PC-9 (cell line): Measurements from ENCODE around the gene DBX2. TPM values are rescaled to one million over a fixed set of nuclear protein-coding genes. Genes with fewer than 3 reads are reported as not detected.
A peak's percentile ranks its signal among the peaks of the same experiment; 100 is the strongest.

Source experiments
- BruUV-seq: library from RNA; stranded (reverse); fragments of 400-500 nt; replicated peaks from 2 replicates; lab custom pipeline; 2021; lab: Mats Ljungman, UMichigan
- CTCF ChIA-PET: fragments of 300-600 bp; sonication (Branson Sonifier 250); formaldehyde crosslinking; loops from one replicate; lab custom pipeline; 2022; ENCODE audit warnings: antibody characterized with exemption; lab: Charles Lee
- POLR2A ChIA-PET: fragments of 300-600 bp; sonication (Branson Sonifier 250); formaldehyde crosslinking; loops from one replicate; lab custom pipeline; 2022; ENCODE audit warnings: antibody characterized with exemption; ENCODE audit not compliant: unreplicated experiment; lab: Charles Lee
- DNase-seq, 2 experiments: peaks; one replicate each; pipeline versions ENCODE4 v3.0.0 to v3.0.0-alpha.2; 2015 to 2022; ENCODE audit warnings: mixed read lengths in 1 of 2
- H2AFZ ChIP-seq: fragments of 200-600 bp; sonication (generic); 2 replicates; pipeline ENCODE4 v1.8.1; 2017; ENCODE audit warnings: antibody characterized with exemption
- H3F3A ChIP-seq: fragments of 200-600 bp; sonication (generic); 2 replicates; pipeline ENCODE4 v1.8.1; 2017; ENCODE audit warnings: antibody characterized with exemption, mild to moderate bottlenecking, low read depth; ENCODE audit not compliant: insufficient read depth
- H3K27ac ChIP-seq: fragments of 200-600 bp; sonication (generic); 2 replicates; pipeline ENCODE4 v1.6.1; 2016; ENCODE audit warnings: mixed run types
- H3K27me3 ChIP-seq: fragments of 200-600 bp; sonication (generic); 2 replicates; pipeline ENCODE4 v1.6.1; 2016; ENCODE audit warnings: low read depth, mixed run types; ENCODE audit not compliant: insufficient read depth
- H3K36me3 ChIP-seq: fragments of 200-600 bp; sonication (generic); 2 replicates; pipeline ENCODE4 v1.6.1; 2016; ENCODE audit warnings: low read depth, mixed run types
- H3K4me1 ChIP-seq: fragments of 200-600 bp; sonication (generic); replicated peaks from 2 replicates; pipeline ENCODE4 v1.6.1; 2016; ENCODE audit warnings: mixed run types; ENCODE audit not compliant: insufficient read depth
- H3K4me2 ChIP-seq: fragments of 200-600 bp; sonication (generic); 2 replicates; pipeline ENCODE4 v1.6.1; 2017; ENCODE audit warnings: mixed run types
- H3K4me3 ChIP-seq: fragments of 200-600 bp; sonication (generic); 2 replicates; pipeline ENCODE4 v1.6.1; 2016; ENCODE audit warnings: mixed run types
- H3K79me2 ChIP-seq: fragments of 200-600 bp; sonication (generic); 2 replicates; pipeline ENCODE4 v1.6.1; 2017; ENCODE audit warnings: low read depth, mixed run types
- H3K9me2 ChIP-seq: fragments of 200-600 bp; sonication (generic); 2 replicates; pipeline ENCODE4 v1.8.1; 2017; ENCODE audit warnings: mild to moderate bottlenecking; ENCODE audit not compliant: insufficient read depth
- H3K9me3 ChIP-seq: fragments of 200-600 bp; sonication (generic); 2 replicates; pipeline ENCODE4 v1.8.1; 2016; ENCODE audit warnings: low read depth; ENCODE audit not compliant: insufficient read depth
- H4K20me1 ChIP-seq: fragments of 200-600 bp; sonication (generic); 2 replicates; pipeline ENCODE4 v1.8.1; 2017; ENCODE audit not compliant: insufficient read depth
- EZH2 ChIP-seq: fragments of 200-600 bp; sonication (generic); IDR thresholded peaks from 2 replicates; pipeline ENCODE4 v1.8.0; 2017; ENCODE audit warnings: antibody characterized with exemption, low read depth
- intact Hi-C: fragments of 100-400 bp; cut with micrococcal nuclease; formaldehyde crosslinking; loops from one replicate; pipeline ENCODE4 v1.10.0; 2022; ENCODE audit not compliant: unreplicated experiment
- total RNA-seq: library from RNA; stranded (reverse); gene quantifications from 2 replicates; pipeline ENCODE4 v1.2.3, GENCODE V29; 2021
- TF ChIP-seq, protein P1 (sequence below): fragments of 200-600 bp; sonication (generic); conservative IDR thresholded peaks from 2 replicates; pipeline ENCODE4 v1.6.1; 2017; ENCODE audit warnings: mixed run types, antibody characterized with exemption, mild to moderate bottlenecking, moderate library complexity

Gene DBX2
- total RNA-seq, 1 experiment from 2014 or later: not detected

- Histone ChIP-seq H3K4me3 (no peak overlapping the region), H3K9me3 (no peaks in the 10 kb centered on the region), H3K27ac (no peak overlapping the region), H3K4me1 (no peaks in the 10 kb centered on the region), H3K9me2 (no peaks in the 10 kb centered on the region), H3K27me3 (no peaks in the 10 kb centered on the region), H3K4me2 (no peak overlapping the region), H3K36me3 (no peaks in the 10 kb centered on the region), H3K79me2 (no peaks in the 10 kb centered on the region), H4K20me1 (no peaks in the 10 kb centered on the region), H3F3A (no peaks in the 10 kb centered on the region), H2AFZ (no peak overlapping the region)
- no peak for DNase-seq
- POLR2A ChIA-PET: no interaction called here
- CTCF ChIA-PET: no interaction called here
- TF ChIP-seq, protein P1, sequence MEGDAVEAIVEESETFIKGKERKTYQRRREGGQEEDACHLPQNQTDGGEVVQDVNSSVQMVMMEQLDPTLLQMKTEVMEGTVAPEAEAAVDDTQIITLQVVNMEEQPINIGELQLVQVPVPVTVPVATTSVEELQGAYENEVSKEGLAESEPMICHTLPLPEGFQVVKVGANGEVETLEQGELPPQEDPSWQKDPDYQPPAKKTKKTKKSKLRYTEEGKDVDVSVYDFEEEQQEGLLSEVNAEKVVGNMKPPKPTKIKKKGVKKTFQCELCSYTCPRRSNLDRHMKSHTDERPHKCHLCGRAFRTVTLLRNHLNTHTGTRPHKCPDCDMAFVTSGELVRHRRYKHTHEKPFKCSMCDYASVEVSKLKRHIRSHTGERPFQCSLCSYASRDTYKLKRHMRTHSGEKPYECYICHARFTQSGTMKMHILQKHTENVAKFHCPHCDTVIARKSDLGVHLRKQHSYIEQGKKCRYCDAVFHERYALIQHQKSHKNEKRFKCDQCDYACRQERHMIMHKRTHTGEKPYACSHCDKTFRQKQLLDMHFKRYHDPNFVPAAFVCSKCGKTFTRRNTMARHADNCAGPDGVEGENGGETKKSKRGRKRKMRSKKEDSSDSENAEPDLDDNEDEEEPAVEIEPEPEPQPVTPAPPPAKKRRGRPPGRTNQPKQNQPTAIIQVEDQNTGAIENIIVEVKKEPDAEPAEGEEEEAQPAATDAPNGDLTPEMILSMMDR: no peak
- no peak for TF ChIP-seq EZH2
- BruUV-seq: no TSS peak
- intact Hi-C loops: no loop called here
Observed at GRCh38 chr12:44979918-44980317, 71.0 kb downstream of the DBX2 start.

- no peaks in the 10 kb centered on the region for H4K20me1 ChIP-seq
- no peaks in the 10 kb centered on the region for H3K4me1 ChIP-seq
- H2AFZ ChIP-seq: no peak overlapping the region
- H3K9me2 ChIP-seq: no peaks in the 10 kb centered on the region
- no peaks in the 10 kb centered on the region for H3K79me2 ChIP-seq
- H3F3A ChIP-seq: no peaks in the 10 kb centered on the region
- ChIA-PET CTCF (no interaction called here), POLR2A (no interaction called here)
- no peak overlapping the region for H3K4me3 ChIP-seq
- H3K9me3 ChIP-seq: no peaks in the 10 kb centered on the region
- H3K27me3 ChIP-seq: no peaks in the 10 kb centered on the region
- DNase-seq: no peak
- BruUV-seq: no TSS peak
- H3K27ac ChIP-seq: no peak overlapping the region
- no peaks in the 10 kb centered on the region for H3K36me3 ChIP-seq
- no peak overlapping the region for H3K4me2 ChIP-seq
- intact Hi-C loops: no loop called here
- TF ChIP-seq, protein P1: no peak
- TF ChIP-seq EZH2: no peak
Observed at GRCh38 chr12:44976246-44976645, 74.7 kb downstream of the DBX2 start.

DNA sequence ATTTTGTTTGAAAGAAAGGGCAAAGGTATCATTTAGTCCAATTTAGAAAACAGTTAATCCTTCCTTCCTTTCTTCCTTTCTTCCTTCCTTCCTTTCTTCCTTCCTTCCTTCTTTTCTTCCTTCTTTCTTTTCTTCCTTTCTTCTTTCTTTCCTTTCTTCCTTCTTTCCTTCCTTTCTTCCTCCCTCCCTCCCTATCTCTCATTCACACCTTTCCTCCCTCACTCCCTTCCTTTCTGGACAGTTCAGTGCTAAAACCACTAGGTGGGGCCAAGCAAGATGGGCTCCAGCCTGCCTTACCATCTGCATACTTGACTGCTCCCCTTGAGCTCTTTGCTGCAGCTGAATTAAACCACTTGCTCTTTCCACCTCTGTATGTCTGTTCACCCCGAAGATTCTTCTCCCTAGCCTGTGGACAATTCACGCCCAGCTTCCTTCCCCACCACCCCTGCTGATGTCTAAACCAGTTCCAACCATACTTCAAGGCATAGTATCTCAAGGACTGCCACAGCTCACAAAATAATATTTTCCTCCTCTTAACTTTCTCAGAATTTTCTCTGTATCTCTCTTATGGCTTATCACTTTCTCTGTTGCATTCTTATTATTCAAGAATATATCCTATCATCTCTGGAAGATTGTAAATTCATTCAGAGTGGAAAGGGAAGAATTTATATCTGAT, 78.0 kb downstream of the DBX2 start:
- Histone ChIP-seq H3K27ac (no peak overlapping the region), H3K4me2 (no peak overlapping the region), H3K36me3 (no peaks in the 10 kb centered on the region), H3K9me2 (no peaks in the 10 kb centered on the region), H3K27me3 (no peaks in the 10 kb centered on the region), H3K4me1 (no peaks in the 10 kb centered on the region), H3F3A (no peaks in the 10 kb centered on the region), H3K4me3 (no peak overlapping the region), H3K9me3 (no peaks in the 10 kb centered on the region), H4K20me1 (no peaks in the 10 kb centered on the region), H2AFZ (no peak overlapping the region), H3K79me2 (no peaks in the 10 kb centered on the region)
- ChIA-PET CTCF (interaction anchor here (0.6 kb wide), 1 partner anchor 1657 kb away, joined by 4 read pairs; no protein-coding TSS in a partner anchor), POLR2A (no interaction called here)
- TF ChIP-seq EZH2: no peak
- TF ChIP-seq, protein P1: peak; percentile 55
- no peak for DNase-seq
- intact Hi-C loops: no loop called here
- BruUV-seq: no TSS peak
